OCI-LY1 (cell line): ENCODE data around the gene ZNF616.

Source experiments
- H2AFZ ChIP-seq: fragments of 200-600 bp; sonication (generic), shearing (Covaris generic); 2 replicates; pipeline ENCODE4 v1.6.0; 2014; ENCODE audit warnings: antibody characterized with exemption, mild to moderate bottlenecking, low read length
- H3F3A ChIP-seq: fragments of 200-600 bp; sonication (generic), shearing (Covaris generic); 2 replicates; pipeline ENCODE4 v1.6.0; 2014; ENCODE audit warnings: mild to moderate bottlenecking, antibody characterized with exemption, low read length, moderate library complexity; ENCODE audit not compliant: insufficient read depth
- H3K27ac ChIP-seq: fragments of 200-600 bp; sonication (generic); 2 replicates; pipeline ENCODE4 v1.5.1; 2014; ENCODE audit warnings: low read length, mixed run types, mild to moderate bottlenecking, low read depth; ENCODE audit not compliant: poor library complexity, severe bottlenecking
- H3K27me3 ChIP-seq: fragments of 200-600 bp; sonication (generic); 2 replicates; pipeline ENCODE4 v1.6.0; 2014; ENCODE audit warnings: antibody characterized with exemption, mild to moderate bottlenecking, low read length, moderate library complexity; ENCODE audit not compliant: insufficient read depth
- H3K36me3 ChIP-seq: fragments of 200-600 bp; sonication (generic); 2 replicates; pipeline ENCODE4 v1.6.1; 2014; ENCODE audit warnings: mild to moderate bottlenecking, antibody characterized with exemption, low read length, moderate library complexity, mixed read lengths; ENCODE audit not compliant: insufficient read depth
- H3K4me1 ChIP-seq: fragments of 200-600 bp; sonication (generic); 2 replicates; pipeline ENCODE4 v1.5.1; 2014; ENCODE audit warnings: mild to moderate bottlenecking, low read length, moderate library complexity; ENCODE audit not compliant: insufficient read depth, severe bottlenecking
- H3K4me2 ChIP-seq: fragments of 200-600 bp; sonication (generic), shearing (Covaris generic); 2 replicates; pipeline ENCODE4 v1.6.1; 2014; ENCODE audit warnings: low read length
- H3K4me3 ChIP-seq: fragments of 200-600 bp; sonication (generic); 2 replicates; pipeline ENCODE4 v1.5.1; 2014; ENCODE audit warnings: low read length, low read depth, mild to moderate bottlenecking, mixed read lengths; ENCODE audit not compliant: poor library complexity, severe bottlenecking
- H3K79me2 ChIP-seq: fragments of 200-600 bp; shearing (Covaris generic); 2 replicates; pipeline ENCODE4 v1.6.1; 2016; ENCODE audit warnings: mixed run types, low read length, mixed read lengths; ENCODE audit not compliant: insufficient read depth
- H3K9ac ChIP-seq: fragments of 200-600 bp; sonication (generic), shearing (Covaris generic); 2 replicates; pipeline ENCODE4 v1.6.1; 2014; ENCODE audit warnings: mild to moderate bottlenecking, low read length, mixed read lengths
- H3K9me2 ChIP-seq: fragments of 200-600 bp; sonication (generic), shearing (Covaris generic); 2 replicates; pipeline ENCODE4 v1.6.1; 2014; ENCODE audit warnings: low read depth, mild to moderate bottlenecking, low read length, mixed read lengths
- H3K9me3 ChIP-seq: fragments of 200-600 bp; shearing (Covaris generic); 2 replicates; pipeline ENCODE4 v1.6.1; 2014; ENCODE audit warnings: low read length, mixed read lengths
- H4K20me1 ChIP-seq: fragments of 200-600 bp; sonication (generic), shearing (Covaris generic); 2 replicates; pipeline ENCODE4 v1.6.0; 2016; ENCODE audit warnings: mild to moderate bottlenecking, low read length; ENCODE audit not compliant: insufficient read depth
- CTCF ChIP-seq: fragments of 200-600 bp; sonication (generic), shearing (Covaris generic); IDR thresholded peaks from 2 replicates; pipeline ENCODE4 v1.5.1; 2017; ENCODE audit warnings: mild to moderate bottlenecking, antibody characterized with exemption, low read length, moderate library complexity, mixed read lengths
- EZH2 ChIP-seq: fragments of 200-600 bp; sonication (generic), shearing (Covaris generic); IDR thresholded peaks from 2 replicates; pipeline ENCODE4 v1.8.0; 2017; ENCODE audit warnings: borderline replicate concordance, mixed run types, mild to moderate bottlenecking, antibody characterized with exemption, low read length, moderate library complexity, mixed read lengths

Gene ZNF616

DNA sequence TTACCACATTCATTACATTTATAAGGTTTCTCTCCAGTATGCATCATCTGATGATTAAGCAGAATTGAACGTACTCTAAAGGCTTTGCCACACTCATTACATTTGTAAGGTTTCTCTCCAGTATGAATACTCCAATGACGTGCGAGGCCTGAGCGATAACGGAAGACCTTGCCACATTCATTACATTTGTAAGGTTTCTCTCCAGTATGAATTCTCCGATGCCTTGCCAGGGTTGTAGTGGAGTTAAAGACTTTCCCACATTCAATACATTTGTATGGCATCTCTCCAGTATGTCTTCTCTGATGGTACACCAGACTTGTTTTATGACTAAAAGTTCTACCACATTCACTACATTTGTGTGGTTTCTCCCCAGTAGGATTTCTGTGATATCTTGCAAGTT, 74.3 kb downstream of the ZNF616 start:
- H3K4me3 ChIP-seq = no peak overlapping the region
- H3K4me1 ChIP-seq = no peaks in the 10 kb centered on the region
- H3K9me2 ChIP-seq = no peaks in the 10 kb centered on the region
- H3K27me3 ChIP-seq = no peaks in the 10 kb centered on the region
- H3K79me2 ChIP-seq = no peaks in the 10 kb centered on the region
- H3K9me3 ChIP-seq = peaks cover 29% of the 10 kb centered on the region
- no peak overlapping the region for H2AFZ ChIP-seq
- H3F3A ChIP-seq = no peaks in the 10 kb centered on the region
- H3K4me2 ChIP-seq = no peak overlapping the region
- no peaks in the 10 kb centered on the region for H3K36me3 ChIP-seq
- no peak overlapping the region for H3K9ac ChIP-seq
- H3K27ac ChIP-seq = no peak overlapping the region
- no peaks in the 10 kb centered on the region for H4K20me1 ChIP-seq
- TF ChIP-seq EZH2 (no peak), CTCF (no peak)
